Measurements from ENCODE around the gene CNDP2. TPM values are rescaled to one million over a fixed set of nuclear protein-coding genes. Genes with fewer than 3 reads are reported as not detected.
"Not testable (repeated sequence)": the region's sequence is repeated elsewhere in the genome, so short reads cannot be mapped to it uniquely, and the experiment has no call there.

Gene CNDP2
- total RNA-seq, 1 experiment from 2014 or later: 32.2 TPM

DNA sequence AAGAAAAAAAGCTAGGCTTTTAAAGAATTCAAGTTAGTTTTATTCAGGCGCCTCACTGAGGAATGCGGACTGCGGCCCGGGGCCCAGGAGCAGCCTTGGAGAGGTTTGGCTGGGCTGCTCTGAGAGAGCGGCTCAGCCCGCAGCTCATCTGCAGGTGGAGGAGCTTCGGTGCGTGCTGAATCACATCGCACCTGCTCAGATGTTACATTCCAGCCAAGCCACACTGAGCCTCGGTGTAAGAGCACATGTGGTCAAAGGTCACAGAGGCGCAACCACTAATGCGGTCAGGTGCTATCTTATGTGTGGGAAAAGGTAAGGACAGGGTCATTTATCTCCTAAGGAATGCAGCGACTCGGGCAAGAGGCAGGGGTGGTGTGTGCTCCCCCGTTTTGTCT, 21.1 kb downstream of the CNDP2 start:
- no peak for DNase-seq (ENCODE audit: low read depth)

DNA sequence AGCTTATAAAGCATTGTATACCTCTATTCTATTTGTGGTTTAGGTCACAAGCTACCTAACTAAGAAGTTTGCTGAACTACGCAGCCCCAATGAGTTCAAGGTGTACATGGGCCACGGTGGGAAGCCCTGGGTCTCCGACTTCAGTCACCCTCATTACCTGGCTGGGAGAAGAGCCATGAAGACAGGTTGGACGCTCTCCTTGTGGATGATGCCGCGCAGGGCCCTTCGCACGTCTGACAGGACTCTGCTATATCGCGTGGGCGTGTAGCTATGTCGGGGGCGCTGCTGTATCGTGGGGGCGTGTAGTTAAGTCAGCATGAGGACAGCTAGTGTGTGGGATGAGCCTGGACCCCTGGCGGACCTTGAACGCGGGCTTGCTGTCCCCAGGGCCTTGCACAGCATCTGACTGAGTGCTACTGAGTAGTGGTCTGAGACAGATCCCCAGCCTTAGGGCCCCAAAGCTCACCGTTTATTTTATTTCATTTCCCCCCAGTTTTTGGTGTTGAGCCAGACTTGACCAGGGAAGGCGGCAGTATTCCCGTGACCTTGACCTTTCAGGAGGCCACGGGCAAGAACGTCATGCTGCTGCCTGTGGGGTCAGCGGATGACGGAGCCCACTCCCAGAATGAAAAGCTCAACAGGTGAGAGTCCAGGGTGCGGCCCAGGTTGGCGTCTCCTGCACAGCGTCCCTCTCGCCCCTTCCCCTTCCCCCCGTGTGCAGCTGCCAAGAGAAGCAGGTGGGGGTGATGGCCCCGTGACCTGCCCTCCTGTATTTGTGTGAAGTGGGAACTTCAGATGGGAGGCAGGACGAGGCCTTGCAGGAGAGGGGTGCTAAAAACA, 22.5 kb downstream of the CNDP2 start:
- DNase-seq (ENCODE audit: low read depth): no peak

DNA sequence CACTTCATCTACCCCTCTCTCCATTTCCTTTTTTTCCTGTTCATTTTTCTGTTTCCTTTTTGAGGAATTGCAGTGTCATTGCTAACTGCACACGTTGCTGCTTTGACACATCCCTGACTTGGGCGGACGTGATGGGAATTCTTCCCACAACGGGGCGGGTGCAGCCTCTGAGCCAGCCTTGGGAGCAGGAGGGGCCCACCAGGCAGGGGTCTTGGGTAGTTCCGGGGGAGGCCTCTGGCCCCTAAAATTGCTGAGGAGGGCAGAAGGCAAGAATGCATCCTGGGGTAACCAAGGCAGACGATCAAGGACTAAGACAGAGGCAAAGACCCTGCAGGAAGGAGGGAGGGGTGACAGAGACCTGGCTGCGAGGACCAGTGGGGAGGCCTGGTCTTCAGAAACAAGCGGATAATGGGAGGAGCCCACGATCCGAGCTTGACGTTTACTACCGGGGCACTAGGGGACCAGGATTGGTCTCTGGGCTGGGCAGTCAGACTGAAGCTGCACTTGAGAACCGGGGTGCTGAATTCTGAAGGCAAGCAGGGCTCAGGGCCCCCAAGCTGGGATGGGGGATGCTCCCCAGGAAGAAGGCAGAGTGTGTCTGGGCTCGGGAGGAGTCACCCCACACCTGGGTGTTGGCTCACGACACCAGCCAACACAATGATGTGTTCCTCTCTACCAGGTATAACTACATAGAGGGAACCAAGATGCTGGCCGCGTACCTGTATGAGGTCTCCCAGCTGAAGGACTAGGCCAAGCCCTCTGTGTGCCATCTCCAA, 23.3 kb downstream of the CNDP2 start:
- no peak for DNase-seq (ENCODE audit: low read depth)

DNA sequence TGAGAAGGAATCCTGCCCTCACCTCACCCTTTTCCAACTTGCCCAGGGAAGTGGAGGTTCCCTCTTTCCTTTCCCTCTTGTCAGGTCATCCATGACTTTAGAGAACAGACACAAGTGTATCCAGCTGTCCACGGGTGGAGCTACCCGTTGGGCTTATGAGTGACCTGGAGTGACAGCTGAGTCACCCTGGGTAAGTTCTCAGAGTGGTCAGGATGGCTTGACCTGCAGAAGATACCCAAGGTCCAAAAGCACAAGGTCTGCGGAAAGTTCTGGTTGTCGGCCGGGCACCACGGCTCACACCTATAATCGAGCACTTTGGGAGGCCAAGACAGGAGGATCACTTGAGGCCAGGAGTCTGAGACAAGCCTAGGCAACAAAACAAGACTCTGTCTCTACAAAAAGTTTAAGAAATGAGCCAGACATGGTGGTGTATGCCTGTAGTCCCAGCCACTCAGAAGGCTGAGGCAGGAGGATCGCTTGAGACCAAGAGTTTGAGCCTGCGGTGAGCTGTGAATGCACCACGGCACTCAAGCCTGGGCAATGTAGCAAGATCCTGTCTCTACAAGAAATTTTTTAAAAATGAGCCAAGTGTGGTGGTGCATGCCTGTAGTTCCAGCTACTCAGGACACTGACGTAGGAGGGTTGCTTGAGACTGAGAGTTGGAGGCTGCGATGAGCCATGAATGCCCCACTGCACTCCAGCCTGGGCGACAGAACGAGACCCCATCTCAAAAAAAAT, 24.1 kb downstream of the CNDP2 start:
- DNase-seq (ENCODE audit: low read depth): no peak

DNA sequence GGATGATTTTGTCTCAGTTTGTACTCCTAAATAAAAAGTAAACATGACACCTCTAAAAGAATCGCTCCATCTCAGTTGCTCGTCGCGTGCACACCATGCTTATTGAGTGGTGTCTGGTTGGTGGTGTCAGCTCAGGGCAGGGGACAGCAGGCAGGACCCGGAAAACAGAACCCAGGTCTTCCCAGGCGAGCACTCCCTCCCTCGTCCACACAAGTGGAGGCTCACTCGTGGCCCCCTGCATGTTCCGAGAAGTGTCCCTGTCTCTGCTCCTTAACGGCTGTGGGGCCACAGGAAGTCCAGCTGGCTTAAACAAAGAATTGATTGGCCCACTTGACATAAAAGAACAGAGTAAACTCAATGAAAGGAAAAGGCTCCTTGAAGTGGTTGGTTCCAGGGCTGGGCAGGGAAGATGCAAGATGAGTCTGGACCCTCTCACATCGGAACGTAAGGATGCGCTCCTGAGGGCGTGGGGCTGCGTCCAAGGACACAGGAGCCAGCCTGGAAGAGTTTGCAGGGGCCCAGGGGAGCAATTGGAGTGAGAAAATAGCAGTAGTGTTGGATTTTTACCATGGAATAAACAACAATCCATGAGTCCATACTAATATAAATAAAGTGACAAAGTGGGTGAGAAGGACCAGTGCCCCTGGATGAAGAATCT, 25.0 kb downstream of the CNDP2 start:
- no peak for DNase-seq (ENCODE audit: low read depth)

DNA sequence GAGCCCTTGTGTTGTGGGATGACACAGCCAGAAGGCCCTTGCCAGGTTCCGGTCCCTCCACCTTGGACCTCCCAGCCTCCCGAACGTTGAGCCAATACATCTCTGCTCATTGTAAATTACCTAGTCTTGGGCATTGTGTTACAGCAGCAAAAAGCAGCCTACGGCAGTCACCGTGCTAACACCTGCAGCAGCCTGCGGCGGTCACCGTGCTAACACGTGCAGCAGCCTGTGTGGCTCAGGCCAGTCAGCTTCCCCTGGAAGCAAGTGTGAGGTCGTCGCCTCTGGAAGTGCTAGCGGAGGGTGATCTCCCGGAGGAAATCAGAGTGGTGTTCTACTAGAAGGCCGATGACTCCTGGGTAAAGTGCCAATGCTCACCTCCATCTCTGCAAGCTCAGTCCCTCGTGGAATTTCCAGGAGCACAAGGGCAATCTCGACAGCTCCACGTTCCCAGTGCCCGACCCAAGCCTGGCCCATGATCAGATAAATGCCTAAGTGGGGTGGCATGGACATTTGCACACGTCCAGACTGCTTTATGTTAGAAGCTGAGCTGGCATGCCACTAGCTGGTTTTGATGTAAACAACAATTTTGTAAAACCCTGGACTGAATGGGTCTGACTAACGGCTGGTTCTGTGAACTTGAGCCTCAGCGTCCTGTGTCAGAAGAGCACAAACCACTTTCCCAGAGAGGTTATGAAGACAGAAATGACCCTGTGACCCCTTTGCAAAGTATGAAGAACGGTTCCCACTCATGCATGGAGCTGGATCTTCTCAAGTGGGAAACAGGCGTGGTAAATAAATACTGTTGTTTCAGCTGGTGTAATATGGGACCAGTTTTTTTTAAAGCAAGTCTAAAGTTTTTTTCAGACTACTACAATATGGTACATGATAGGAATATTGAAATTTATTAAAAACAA, 26.7 kb downstream of the CNDP2 start:
- no peak for DNase-seq (ENCODE audit: low read depth)

DNA sequence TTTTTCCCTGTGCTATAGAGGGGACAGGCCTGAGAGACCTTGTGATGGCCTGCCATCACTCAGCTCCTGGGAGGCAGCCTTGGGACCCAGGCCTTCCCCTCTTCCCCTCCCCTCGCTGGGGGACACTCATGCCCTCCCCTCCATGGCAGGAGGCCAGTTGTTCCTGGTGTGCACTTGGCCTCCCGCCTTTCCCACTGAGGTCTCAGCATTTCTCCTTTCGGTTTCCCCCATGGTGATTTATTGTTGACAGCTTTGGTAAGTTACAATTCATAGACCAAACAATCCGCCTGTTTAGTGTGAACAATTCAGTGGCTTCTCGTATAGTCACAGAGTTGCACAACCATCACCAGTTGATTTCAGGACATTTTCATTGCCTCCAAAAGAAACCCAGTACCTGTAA, 27.9 kb downstream of the CNDP2 start:
- DNase-seq (ENCODE audit: low read depth): peak; percentile 23

DNA sequence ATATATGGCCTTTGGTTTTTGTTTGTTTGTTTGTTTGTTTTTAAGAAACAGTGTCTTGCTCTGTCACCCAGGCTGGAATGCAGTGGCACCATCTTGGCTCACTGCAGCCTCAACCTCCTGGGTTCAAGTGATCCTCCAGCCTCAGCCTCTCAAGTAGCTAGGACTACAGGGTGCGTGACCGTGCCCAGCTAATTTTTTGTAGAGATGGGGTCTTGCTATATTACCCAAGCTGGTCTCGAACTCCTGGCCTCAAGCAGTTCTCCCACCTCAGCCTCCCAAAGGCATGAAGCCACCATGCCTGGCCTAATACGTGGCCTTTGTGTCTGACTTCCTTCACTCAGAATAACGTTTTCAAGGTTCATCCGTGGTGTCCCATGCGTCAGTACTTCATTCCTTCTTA, 28.8 kb downstream of the CNDP2 start:
- DNase-seq (ENCODE audit: low read depth): not testable (repeated sequence)

DNA sequence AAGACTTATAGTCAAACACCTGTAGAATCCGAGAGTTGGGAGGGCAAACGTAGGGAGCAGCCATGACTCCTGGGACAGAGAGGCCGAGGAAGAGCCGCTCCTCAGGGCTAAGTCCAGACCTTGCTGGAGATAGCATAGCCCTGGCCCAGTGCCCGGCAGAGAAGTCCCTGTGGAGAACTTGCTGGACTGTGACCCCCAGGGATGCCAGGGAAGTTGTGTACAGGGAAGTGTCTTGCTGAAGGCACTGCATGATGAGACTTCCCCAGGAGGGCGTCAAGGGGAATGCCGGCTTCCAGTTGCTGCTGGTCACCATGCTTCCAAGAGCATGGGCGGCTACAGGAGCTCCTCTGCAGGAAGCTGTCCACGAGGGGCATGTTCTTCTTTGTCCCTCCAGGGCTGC, 29.6 kb downstream of the CNDP2 start:
- DNase-seq (ENCODE audit: low read depth): no peak

DNA sequence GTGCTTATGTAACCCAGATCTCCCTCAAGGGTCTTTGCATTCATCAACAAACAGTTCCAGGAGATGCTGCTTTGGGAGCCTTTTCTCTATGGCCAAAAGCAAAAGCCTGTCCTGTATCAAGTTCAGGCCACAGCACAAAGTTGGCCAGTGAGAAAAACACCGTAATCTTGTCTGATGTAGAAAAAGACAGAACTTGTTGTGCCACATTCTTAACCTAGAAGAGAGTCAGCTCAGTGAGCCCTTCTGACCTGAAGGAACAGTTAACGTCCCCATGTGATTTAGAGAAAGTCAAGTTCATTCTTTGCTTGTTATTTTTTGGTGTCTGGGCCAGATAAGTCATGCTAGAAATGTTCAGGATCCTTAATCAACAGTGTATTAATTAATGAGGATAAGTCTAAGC, 30.3 kb downstream of the CNDP2 start:
- DNase-seq (ENCODE audit: low read depth): no peak

DNA sequence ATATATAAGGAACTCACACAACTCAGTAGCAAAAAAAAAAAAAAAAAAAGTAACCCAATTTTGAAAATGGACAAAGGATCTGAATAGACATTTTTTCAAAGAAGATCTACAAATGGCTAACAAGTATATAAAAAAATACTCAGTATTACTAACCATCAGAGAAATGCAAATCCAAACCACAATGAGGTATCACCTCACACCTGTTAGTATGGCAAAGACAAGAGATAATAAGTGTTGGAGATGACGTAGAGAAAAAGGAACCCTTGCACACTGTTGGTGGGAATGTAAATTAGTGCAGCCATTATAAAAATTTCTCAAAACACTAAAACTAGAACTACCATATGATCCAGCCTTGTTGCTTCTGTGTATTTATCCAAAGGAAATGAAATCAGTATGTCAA, 32.3 kb downstream of the CNDP2 start:
- DNase-seq (ENCODE audit: low read depth): no peak

DNA sequence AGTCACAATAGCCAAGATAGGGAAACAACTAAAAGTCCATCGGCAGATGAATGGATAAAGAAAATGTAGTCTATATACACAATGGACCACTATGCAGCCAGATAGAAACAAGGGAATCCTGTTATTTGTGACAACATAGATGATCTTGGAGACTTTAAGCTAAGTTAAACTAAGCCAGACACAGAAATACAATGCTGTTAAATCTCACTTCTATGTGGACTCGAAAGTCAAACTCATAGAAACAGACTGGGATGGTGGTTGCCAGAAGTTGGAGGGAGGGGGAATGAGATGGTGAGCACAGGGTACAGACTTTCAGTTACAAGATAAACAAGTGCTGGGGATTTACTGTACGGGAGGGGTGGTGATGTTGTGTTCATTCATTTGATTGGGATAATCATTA, 32.8 kb downstream of the CNDP2 start:
- DNase-seq (ENCODE audit: low read depth): no peak

DNA sequence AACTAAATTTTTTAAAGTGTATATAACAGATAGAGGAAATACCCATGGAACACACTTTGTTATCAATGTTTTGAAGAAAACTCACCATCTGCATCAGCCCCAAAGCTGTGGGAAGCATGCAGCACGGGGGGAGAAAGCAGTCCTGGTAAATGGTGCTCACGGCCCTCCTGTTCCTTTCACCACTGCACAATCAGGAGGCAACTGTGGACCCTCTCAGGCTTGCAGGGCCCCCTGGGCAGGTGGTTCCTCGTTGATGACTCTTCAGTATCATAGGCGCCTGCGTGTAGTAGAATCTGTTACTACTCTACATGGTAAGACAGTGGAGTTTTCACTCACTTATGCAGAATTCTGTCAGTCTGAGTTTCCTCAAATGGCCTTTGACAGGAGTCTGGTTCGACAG, 33.2 kb downstream of the CNDP2 start:
- DNase-seq (ENCODE audit: low read depth): no peak

DNA sequence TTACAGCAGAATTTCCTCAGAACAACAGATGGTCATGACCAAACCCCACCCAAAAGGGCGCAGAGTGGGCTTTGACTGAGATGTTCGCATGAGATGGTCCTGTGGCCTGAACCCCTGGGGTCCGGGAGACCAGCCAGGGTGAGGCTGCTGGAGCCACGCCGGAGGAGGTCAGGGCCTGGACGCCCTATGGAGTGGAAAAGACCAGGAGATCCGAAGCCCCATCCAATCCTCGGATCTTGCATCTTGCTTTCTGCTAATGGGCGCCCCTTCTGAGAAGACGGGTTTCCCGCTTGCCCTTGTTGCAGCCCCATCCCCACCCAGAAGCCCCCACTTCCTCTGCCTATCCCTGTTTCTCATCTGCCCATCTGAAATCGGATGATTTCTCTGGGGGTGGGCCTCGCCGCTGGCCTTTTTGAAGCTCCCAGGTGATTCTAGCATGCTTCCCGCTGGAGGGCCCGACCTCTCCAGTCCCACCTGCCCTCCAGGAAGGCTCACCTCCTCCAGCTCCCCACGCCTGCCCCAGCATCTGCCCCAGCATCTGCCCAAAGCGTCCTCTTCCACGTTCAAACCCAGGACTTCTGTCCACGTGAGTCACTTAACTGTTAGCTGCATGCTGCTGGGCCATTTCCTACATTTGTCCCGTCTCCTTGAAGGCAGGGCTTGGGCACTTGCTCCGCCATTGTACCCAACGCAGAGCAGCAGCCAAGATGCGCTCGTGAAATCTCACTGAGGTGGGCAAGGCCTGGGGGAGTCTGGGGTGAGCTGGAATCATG, 33.8 kb downstream of the CNDP2 start:
- DNase-seq (ENCODE audit: low read depth): no peak

DNA sequence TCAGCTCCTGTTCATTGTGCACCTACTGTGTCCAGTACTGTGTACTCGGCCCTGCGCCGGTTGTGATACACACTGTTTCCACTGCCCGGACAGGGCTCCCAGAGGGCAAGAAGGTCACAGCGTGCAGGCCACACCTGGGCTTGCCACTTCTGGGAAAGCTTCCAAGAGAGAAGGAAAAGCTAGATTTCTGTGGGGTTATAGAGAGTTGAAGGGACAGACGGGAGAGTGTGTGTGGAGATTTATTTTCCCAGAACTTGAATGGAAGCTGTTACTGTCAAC, 34.4 kb downstream of the CNDP2 start:
- no peak for DNase-seq (ENCODE audit: low read depth)

DNA sequence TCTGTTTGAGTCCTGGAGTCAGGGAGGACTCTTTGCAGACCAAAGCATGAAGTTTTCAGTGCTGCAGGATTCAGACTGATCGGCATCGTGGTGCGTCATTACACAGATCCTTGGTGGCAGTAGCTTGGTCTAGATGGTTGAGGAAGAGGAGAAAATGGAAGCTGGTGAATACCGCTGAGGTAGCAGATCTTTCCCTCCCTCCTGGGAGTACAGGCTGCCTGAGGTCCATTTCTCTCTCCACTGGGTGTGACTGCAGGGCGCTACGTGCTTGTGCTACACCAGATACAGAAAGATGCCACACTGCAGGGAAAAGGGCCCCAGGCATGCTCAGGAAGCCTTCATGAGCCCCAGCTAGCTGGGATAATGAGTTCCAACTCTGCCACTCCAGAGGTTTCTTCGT, 34.9 kb downstream of the CNDP2 start:
- no peak for DNase-seq (ENCODE audit: low read depth)

DNA sequence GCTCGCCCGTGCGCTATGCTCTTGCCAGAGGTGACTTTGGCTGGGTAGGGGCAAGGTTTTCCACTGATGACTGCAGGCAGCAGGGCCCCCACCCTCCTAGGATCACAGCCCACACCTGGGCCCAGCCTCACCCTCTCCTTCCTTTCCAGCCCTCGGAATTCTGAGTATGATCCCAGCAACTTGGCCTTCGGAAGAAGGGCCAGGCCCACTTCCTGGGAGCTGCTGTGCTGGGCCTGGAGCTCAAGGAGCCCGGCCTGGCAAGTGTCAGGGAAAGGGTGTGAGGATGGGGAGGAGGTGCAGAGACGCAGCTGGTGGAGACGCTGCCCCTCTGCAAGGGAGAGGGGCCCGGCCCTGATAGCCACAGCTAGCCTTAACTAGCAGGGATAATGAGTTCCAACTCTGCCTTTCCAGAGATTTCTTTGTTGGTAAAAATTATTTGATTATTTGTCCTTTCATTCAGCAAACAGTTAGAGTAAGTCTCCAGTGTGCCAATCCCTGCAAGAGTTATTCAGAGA, 36.4 kb downstream of the CNDP2 start:
- no peak for DNase-seq (ENCODE audit: low read depth)

DNA sequence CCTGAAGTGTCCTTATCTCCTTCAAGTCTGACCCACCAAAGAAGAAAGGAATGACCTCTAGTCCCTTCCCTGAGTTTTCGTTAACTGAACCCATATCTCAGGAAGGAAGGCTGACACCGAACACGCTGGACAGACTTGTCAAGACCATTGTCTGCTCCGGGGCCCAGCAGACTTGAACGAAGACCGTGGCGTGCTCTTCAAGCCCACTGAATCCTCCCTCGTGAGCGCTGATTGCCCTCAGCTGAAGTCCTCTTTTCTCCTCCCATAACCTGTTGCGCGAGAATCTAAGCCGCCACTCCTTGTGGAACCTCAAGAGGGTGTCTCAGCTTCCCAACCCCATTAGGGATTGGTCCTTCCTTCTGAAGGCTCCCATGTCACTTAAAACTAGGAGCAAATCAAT, 37.5 kb downstream of the CNDP2 start:
- DNase-seq (ENCODE audit: low read depth): no peak

DNA sequence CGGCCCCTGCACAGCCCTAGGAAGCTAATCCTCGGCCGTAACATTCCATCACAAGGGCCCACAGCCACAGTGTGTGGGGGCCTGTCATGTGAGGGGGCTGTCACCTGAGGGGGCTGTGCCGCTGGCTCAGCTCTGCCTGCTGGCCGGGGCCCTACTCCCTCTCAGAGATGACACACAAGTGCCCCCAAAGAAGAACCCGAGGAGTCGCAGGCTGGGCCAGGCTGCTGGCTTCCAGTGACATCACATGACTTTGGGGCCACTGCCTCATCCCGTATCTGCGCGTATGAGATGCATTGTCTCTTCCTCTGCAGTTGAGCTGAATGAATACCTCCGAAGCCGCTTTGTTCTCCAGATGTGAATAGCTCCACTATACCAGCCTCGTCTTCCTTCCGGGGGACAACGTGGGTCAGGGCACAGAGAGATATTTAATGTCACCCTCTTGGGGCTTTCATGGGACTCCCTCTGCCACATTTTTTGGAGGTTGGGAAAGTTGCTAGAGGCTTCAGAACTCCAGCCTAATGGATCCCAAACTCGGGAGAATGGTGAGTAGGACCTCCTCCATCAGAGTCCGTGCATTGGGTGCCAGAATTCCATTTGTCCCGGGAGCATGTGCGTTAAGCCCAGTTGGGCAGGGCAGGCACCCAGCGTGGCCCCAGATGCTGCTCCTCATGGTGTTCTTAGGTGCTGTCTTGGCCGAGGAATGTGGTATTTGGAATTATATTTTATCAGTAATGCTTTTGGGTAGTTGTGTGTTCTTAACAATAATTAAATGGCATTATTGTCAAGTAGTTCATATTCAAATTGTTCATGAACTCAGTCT, 38.2 kb downstream of the CNDP2 start, which contains the start of gene CNDP1:
Gene CNDP1, plus strand, starts transcription at position 351 of the 820 bp plus-strand sequence. Its CDS starts 168 bp downstream, at position 519.
- DNase-seq (ENCODE audit: low read depth): no peak

Measured in Daoy (cell line).